Measurements from ENCODE around the gene CABP7. TPM values are rescaled to one million over a fixed set of nuclear protein-coding genes. Genes with fewer than 3 reads are reported as not detected.

CABP7 gene
- total RNA-seq, 1 donor from 2014 or later: not detected

- no peaks in the 10 kb centered on the region for H3K4me1 ChIP-seq
- no peaks in the 10 kb centered on the region for H3K9me3 ChIP-seq
- peaks cover 39% of the 10 kb centered on the region for H3K27me3 ChIP-seq (ENCODE audit: low read depth)
- ATAC-seq (no peak), DNase-seq (no peak)
- no peak overlapping the region for H3K4me3 ChIP-seq
- intact Hi-C loops (cut with DNase I): no loop called here
- H3K27ac ChIP-seq: no peak overlapping the region
- TF ChIP-seq CTCF (IDR thresholded peaks at IDR 0.05): no peak
- no peaks in the 10 kb centered on the region for H3K36me3 ChIP-seq
Observed at GRCh38 chr22:29713156-29713727, 6.6 kb upstream of the CABP7 start.

GRCh38 chr22:29715240-29715639 lies 4.6 kb upstream of the CABP7 start:
- peaks cover 49% of the 10 kb centered on the region for H3K27me3 ChIP-seq (ENCODE audit: low read depth)
- ATAC-seq (no peak), DNase-seq (no peak)
- no peak for TF ChIP-seq CTCF (IDR thresholded peaks at IDR 0.05)
- no peaks in the 10 kb centered on the region for H3K9me3 ChIP-seq
- no peaks in the 10 kb centered on the region for H3K4me1 ChIP-seq
- intact Hi-C loops (cut with DNase I): no loop called here
- no peaks in the 10 kb centered on the region for H3K36me3 ChIP-seq
- H3K27ac ChIP-seq: no peak overlapping the region
- no peak overlapping the region for H3K4me3 ChIP-seq

- no peak for DNase-seq
- no peak for TF ChIP-seq CTCF (IDR thresholded peaks at IDR 0.05)
- Histone ChIP-seq H3K9me3 (no peaks in the 10 kb centered on the region), H3K27ac (no peak overlapping the region), H3K4me1 (no peaks in the 10 kb centered on the region), H3K4me3 (no peak overlapping the region), H3K27me3 (ENCODE audit: low read depth) (peaks cover 50% of the 10 kb centered on the region), H3K36me3 (no peaks in the 10 kb centered on the region)
- no peak for ATAC-seq
- intact Hi-C loops (cut with DNase I): no loop called here
Observed at GRCh38 chr22:29715705-29716104, 4.1 kb upstream of the CABP7 start.

GRCh38 chr22:29716814-29717545 lies 2.8 kb upstream of the CABP7 start:
- no peak for TF ChIP-seq CTCF (IDR thresholded peaks at IDR 0.05)
- H3K27me3 ChIP-seq (ENCODE audit: low read depth): peaks cover 60% of the 10 kb centered on the region
- ATAC-seq: peak; percentile 70 to 74

GRCh38 chr22:29717789-29718188 lies 2.0 kb upstream of the CABP7 start:
- H3K27me3 ChIP-seq (ENCODE audit: low read depth): peaks cover 68% of the 10 kb centered on the region
- intact Hi-C loops (cut with DNase I): no loop called here
- H3K9me3 ChIP-seq: no peaks in the 10 kb centered on the region
- ATAC-seq: no peak
- no peak for TF ChIP-seq CTCF (IDR thresholded peaks at IDR 0.05)
- no peaks in the 10 kb centered on the region for H3K36me3 ChIP-seq
- H3K27ac ChIP-seq: no peak overlapping the region
- H3K4me1 ChIP-seq: peaks cover 3% of the 10 kb centered on the region
- DNase-seq: no peak
- H3K4me3 ChIP-seq: no peak overlapping the region

More at GRCh38 chr22:29716814-29717545, 2.8 kb upstream of the CABP7 start:
- H3K27ac ChIP-seq: no peak overlapping the region
- intact Hi-C loops (cut with DNase I): no loop called here
- H3K36me3 ChIP-seq: no peaks in the 10 kb centered on the region
- DNase-seq: peak; percentile 67
- no peaks in the 10 kb centered on the region for H3K9me3 ChIP-seq
- H3K4me3 ChIP-seq: no peak overlapping the region
- H3K4me1 ChIP-seq: peaks cover 3% of the 10 kb centered on the region

Data from lower lobe of right lung (tissue), 2 donors.